Osteoblast (primary cell): ENCODE measurements around the gene BCS1L. TPM values are rescaled to one million over a fixed set of nuclear protein-coding genes. Genes with fewer than 3 reads are reported as not detected.

Experiments used
- DNase-seq: peaks from one replicate; pipeline ENCODE4 v3.0.0; 2011; ENCODE audit warnings: low spot score, mixed read lengths; ENCODE audit not compliant: insufficient read length; ENCODE audit errors: missing footprints
- H2AFZ ChIP-seq: 2 replicates; pipeline ENCODE4 v1.6.0; 2011; ENCODE audit warnings: mild to moderate bottlenecking, low read length
- H3K27ac ChIP-seq: 2 replicates; pipeline ENCODE4 v1.5.1; 2011; ENCODE audit warnings: mild to moderate bottlenecking, low read depth, low read length, moderate library complexity
- H3K27me3 ChIP-seq: 2 replicates; pipeline ENCODE4 v1.6.0; 2012; ENCODE audit warnings: mild to moderate bottlenecking, control low read depth, inconsistent platforms, low read length, moderate library complexity; ENCODE audit not compliant: insufficient read depth
- H3K36me3 ChIP-seq: 2 replicates; pipeline ENCODE4 v1.5.1; 2011; ENCODE audit warnings: mild to moderate bottlenecking, low read length, control low read depth, moderate library complexity; ENCODE audit not compliant: insufficient read depth
- H3K4me1 ChIP-seq: 2 replicates; pipeline ENCODE4 v1.5.1; 2011; ENCODE audit warnings: mild to moderate bottlenecking, low read length, control low read depth, moderate library complexity; ENCODE audit not compliant: insufficient read depth
- H3K4me2 ChIP-seq: 2 replicates; pipeline ENCODE4 v1.6.0; 2011; ENCODE audit warnings: mild to moderate bottlenecking, low read length; ENCODE audit not compliant: insufficient read depth
- H3K4me3 ChIP-seq: fragments of 200-600 bp; sonication (generic); 3 replicates; pipeline ENCODE4 v1.5.1; 2012; ENCODE audit warnings: mild to moderate bottlenecking, low read length, inconsistent platforms; ENCODE audit not compliant: insufficient read depth
- H3K79me2 ChIP-seq: 2 replicates; pipeline ENCODE4 v1.6.0; 2012; ENCODE audit warnings: mild to moderate bottlenecking, low read length, control low read depth, inconsistent platforms; ENCODE audit not compliant: insufficient read depth
- H3K9me3 ChIP-seq: 2 replicates; pipeline ENCODE4 v1.5.1; 2011; ENCODE audit warnings: low read depth, low read length, control low read depth
- H4K20me1 ChIP-seq: 2 replicates; pipeline ENCODE4 v1.6.0; 2012; ENCODE audit warnings: mild to moderate bottlenecking, low read length, control low read depth; ENCODE audit not compliant: insufficient read depth
- total RNA-seq: library from RNA; depleted of rRNA; stranded (reverse); fragments of >200 nt; gene quantifications from 2 replicates; pipeline ENCODE4 v1.2.3, GENCODE V29; 2012
- TF ChIP-seq, protein P1 (sequence below): IDR thresholded peaks from 2 replicates; pipeline ENCODE4 v1.5.1; 2011; ENCODE audit warnings: mild to moderate bottlenecking, low read depth, low read length, moderate library complexity; ENCODE audit errors: extremely low read depth

The BCS1L gene
- total RNA-seq, 1 donor: 16.6 TPM

DNA sequence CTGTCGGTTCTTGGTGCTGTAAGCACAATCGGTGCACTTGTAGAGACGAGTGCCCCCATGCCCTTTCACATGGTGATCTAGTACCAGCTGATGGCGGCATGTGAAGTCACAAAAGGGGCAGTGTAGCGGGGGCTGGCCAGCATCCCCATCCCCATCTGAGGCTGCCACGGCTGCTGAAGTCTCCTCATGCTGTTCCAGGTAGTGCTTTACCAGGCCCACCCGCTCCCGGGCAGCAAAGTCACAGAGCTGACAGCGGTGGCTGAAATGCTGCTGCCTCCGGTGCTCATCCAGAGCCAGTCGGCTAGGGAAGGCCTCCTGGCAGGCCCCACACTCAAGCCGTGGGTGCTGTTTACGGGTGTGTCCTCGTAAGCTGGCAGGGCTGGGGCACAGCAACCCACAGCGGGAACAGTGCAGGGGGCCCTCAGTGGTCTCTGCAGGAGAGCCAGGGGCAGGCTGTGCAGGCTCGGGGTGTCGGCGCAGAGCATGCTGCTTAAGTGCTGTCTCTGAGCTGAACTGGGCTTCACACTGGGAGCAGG lies 17.3 kb upstream of the BCS1L start:
- no peaks in the 10 kb centered on the region for H3K9me3 ChIP-seq
- TF ChIP-seq, protein P1, sequence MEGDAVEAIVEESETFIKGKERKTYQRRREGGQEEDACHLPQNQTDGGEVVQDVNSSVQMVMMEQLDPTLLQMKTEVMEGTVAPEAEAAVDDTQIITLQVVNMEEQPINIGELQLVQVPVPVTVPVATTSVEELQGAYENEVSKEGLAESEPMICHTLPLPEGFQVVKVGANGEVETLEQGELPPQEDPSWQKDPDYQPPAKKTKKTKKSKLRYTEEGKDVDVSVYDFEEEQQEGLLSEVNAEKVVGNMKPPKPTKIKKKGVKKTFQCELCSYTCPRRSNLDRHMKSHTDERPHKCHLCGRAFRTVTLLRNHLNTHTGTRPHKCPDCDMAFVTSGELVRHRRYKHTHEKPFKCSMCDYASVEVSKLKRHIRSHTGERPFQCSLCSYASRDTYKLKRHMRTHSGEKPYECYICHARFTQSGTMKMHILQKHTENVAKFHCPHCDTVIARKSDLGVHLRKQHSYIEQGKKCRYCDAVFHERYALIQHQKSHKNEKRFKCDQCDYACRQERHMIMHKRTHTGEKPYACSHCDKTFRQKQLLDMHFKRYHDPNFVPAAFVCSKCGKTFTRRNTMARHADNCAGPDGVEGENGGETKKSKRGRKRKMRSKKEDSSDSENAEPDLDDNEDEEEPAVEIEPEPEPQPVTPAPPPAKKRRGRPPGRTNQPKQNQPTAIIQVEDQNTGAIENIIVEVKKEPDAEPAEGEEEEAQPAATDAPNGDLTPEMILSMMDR: no peak

DNA sequence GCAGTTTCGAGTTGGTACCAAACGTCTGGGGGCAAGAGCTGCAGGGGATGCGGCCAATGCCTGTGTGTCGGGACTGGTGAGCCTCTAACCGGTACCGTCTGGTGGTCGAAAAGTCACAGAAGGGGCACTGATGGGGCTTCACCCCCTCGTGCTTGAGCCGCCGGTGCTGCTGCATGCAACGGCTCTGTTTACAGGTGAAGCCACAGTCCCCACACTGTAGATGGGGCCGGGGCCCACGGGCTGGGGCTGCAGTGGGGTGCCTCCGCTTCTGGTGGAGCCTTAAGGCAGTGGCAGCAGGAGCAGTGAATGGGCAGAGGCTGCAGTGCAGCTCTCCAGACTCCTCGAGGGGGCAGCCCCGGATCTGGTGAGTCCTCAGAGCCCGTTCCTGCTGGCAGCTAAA lies 16.7 kb upstream of the BCS1L start:
- no peak overlapping the region for H3K4me2 ChIP-seq
- DNase-seq: no peak
- peaks cover 10% of the 10 kb centered on the region for H3K4me1 ChIP-seq
- no peaks in the 10 kb centered on the region for H3K79me2 ChIP-seq
- H3K9me3 ChIP-seq: no peaks in the 10 kb centered on the region
- no peak overlapping the region for H2AFZ ChIP-seq
- peaks cover 80% of the 10 kb centered on the region for H3K36me3 ChIP-seq
- TF ChIP-seq, protein P1: no peak
- H3K4me3 ChIP-seq: no peak overlapping the region
- no peaks in the 10 kb centered on the region for H4K20me1 ChIP-seq
- H3K27me3 ChIP-seq: no peaks in the 10 kb centered on the region
- no peak overlapping the region for H3K27ac ChIP-seq

More for the DNA sequence above, 17.3 kb upstream of the BCS1L start:
- no peak overlapping the region for H3K4me2 ChIP-seq
- H3K4me3 ChIP-seq: no peak overlapping the region
- H4K20me1 ChIP-seq: no peaks in the 10 kb centered on the region
- no peaks in the 10 kb centered on the region for H3K79me2 ChIP-seq
- H3K27ac ChIP-seq: no peak overlapping the region
- DNase-seq: no peak
- no peak overlapping the region for H2AFZ ChIP-seq
- H3K36me3 ChIP-seq: peaks cover 80% of the 10 kb centered on the region
- peaks cover 10% of the 10 kb centered on the region for H3K4me1 ChIP-seq
- no peaks in the 10 kb centered on the region for H3K27me3 ChIP-seq

DNA sequence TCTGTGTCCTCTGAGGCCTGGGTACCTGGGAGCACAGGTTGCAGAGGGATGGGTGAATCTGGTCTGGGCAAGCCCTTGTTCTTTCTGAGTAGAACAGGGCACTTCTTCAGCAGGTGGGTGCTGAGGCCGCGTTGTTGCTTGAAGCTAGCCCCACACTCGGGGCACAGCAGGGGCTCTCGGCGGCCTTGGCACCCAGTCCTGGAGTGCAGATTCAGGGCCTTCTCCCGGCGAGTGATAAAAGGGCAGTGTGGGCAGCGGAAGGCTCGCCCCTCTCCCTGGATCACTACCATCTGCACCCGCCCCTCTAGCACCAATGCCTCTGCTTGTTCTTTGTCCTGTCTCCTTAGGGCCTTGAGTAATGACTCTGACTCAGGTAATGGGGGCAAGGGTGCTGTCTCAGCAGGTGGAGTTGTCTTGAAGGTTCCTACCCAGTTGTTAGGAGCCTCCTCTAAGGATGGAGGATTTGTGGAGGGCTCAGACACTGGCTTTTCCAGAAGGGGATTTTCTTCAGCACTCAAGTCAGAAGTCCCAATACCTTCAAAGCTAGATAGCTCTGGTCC lies 15.7 kb upstream of the BCS1L start:
- Histone ChIP-seq H4K20me1 (peaks cover 4% of the 10 kb centered on the region), H3K9me3 (no peaks in the 10 kb centered on the region), H2AFZ (no peak overlapping the region), H3K4me3 (no peak overlapping the region), H3K4me2 (no peak overlapping the region), H3K27ac (peak overlapping the region; percentile 87), H3K4me1 (peaks cover 10% of the 10 kb centered on the region), H3K27me3 (no peaks in the 10 kb centered on the region), H3K79me2 (peaks cover 4% of the 10 kb centered on the region), H3K36me3 (peaks cover 79% of the 10 kb centered on the region)
- DNase-seq: no peak
- TF ChIP-seq, protein P1: no peak

DNA sequence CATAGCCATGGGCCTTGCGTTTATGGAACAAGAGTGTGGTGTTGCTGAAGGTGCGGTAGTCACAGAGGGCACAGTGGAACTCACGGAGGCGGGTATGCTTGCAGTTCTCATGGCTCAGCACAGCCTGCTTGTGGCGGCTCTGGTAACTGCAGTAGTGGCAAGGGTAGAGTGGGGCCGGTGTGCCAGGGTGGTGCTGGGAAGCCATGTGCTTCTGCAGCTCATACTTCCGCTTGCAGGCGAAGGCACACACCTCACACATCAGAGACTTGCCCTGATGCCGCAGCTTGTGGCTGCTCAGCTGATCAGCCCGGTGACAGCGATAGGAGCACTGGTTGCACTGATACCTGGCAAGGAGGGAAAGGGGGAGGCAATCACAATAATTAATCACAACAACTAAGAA lies 14.8 kb upstream of the BCS1L start:
- Histone ChIP-seq H3K9me3 (no peaks in the 10 kb centered on the region), H3K79me2 (peaks cover 4% of the 10 kb centered on the region), H4K20me1 (peaks cover 4% of the 10 kb centered on the region), H3K4me3 (no peak overlapping the region), H3K27me3 (no peaks in the 10 kb centered on the region), H3K27ac (peak overlapping the region; percentile 87), H2AFZ (no peak overlapping the region), H3K4me1 (peaks cover 10% of the 10 kb centered on the region), H3K4me2 (no peak overlapping the region), H3K36me3 (peaks cover 81% of the 10 kb centered on the region)
- no peak for DNase-seq
- TF ChIP-seq, protein P1: no peak
